UCSD-AML1 (cell line): ENCODE results near the gene IFIH1.

Experiments
- DNase-seq: peaks from one replicate; lab custom pipeline; 2025; ENCODE audit not compliant: unreplicated experiment; lab: John Stamatoyannopoulos, UW

The IFIH1 gene

GRCh38 chr2:162318328-162319180 is at the start of gene IFIH1:
Gene IFIH1 (minus strand): TSS chr2:162318684. CDS start chr2:162318307, 377 bp downstream.
- DNase-seq: peak; percentile 82

GRCh38 chr2:162365392-162365791 is 46.9 kb upstream of the IFIH1 start:
- DNase-seq: no peak

- no peak for DNase-seq
These were observed 26.1 kb upstream of the IFIH1 start for GRCh38 chr2:162344617-162344950.

- DNase-seq: peak; percentile 94
These were observed 25.5 kb upstream of the IFIH1 start, which contains the start of gene GCA for GRCh38 chr2:162343824-162344616. Gene GCA (plus strand): TSS chr2:162344132. CDS start chr2:162344249, 117 bp downstream.

GRCh38 chr2:162343492-162343823 is 25.0 kb upstream of the IFIH1 start:
- no peak for DNase-seq

GRCh38 chr2:162342841-162343240 is 24.4 kb upstream of the IFIH1 start:
- no peak for DNase-seq

GRCh38 chr2:162342321-162342720 is 23.8 kb upstream of the IFIH1 start:
- DNase-seq: no peak

- no peak for DNase-seq
These were observed 22.3 kb upstream of the IFIH1 start for GRCh38 chr2:162340822-162341221.

GRCh38 chr2:162337868-162338267 is 19.4 kb upstream of the IFIH1 start:
- DNase-seq: no peak

GRCh38 chr2:162333968-162334367 is 15.5 kb upstream of the IFIH1 start:
- DNase-seq: peak; percentile 26

GRCh38 chr2:162330881-162331280 is 12.4 kb upstream of the IFIH1 start:
- DNase-seq: no peak

GRCh38 chr2:162328424-162329157 is 10.1 kb upstream of the IFIH1 start:
- peak; percentile 18 for DNase-seq

GRCh38 chr2:162327806-162328205 is 9.3 kb upstream of the IFIH1 start:
- no peak for DNase-seq

GRCh38 chr2:162327134-162327769 is 8.8 kb upstream of the IFIH1 start:
- peak; percentile 9 for DNase-seq

- DNase-seq: no peak
These were observed 6.5 kb upstream of the IFIH1 start for GRCh38 chr2:162324953-162325352.

GRCh38 chr2:162320864-162321517 is 2.5 kb upstream of the IFIH1 start:
- no peak for DNase-seq

- DNase-seq: peak; percentile 37
These were observed 590 bp downstream of the IFIH1 start for GRCh38 chr2:162317861-162318327.

- no peak for DNase-seq
These were observed 1.3 kb downstream of the IFIH1 start for GRCh38 chr2:162317058-162317742.

GRCh38 chr2:162316590-162316989 is 1.9 kb downstream of the IFIH1 start:
- no peak for DNase-seq

- DNase-seq: no peak
These were observed 2.5 kb downstream of the IFIH1 start for GRCh38 chr2:162315938-162316337.
